WTC11 (cell line): ENCODE results near the gene KATNBL1.

ENCODE experiments used
- ELF4 ChIP-seq: sonication (generic); formaldehyde crosslinking; IDR thresholded peaks from 2 replicates; pipeline ENCODE4 v1.8.1; 2022; ENCODE audit warnings: low read depth, mild to moderate bottlenecking, moderate library complexity, missing genetic modification reagents
- ETV6 ChIP-seq: sonication (generic); formaldehyde crosslinking; IDR thresholded peaks from 2 replicates; pipeline ENCODE4 v1.8.1; 2022; ENCODE audit warnings: mild to moderate bottlenecking, missing genetic modification reagents
- FOXK1 ChIP-seq: sonication (generic); formaldehyde crosslinking; IDR thresholded peaks from 2 replicates; pipeline ENCODE4 v1.8.0; 2022; ENCODE audit warnings: mild to moderate bottlenecking, moderate library complexity, missing genetic modification reagents
- IRF2 ChIP-seq: sonication (generic); formaldehyde crosslinking; IDR thresholded peaks from 2 replicates; pipeline ENCODE4 v1.8.0; 2022; ENCODE audit warnings: low read depth, missing genetic modification reagents, borderline replicate concordance
- TCF7 ChIP-seq: sonication (generic); formaldehyde crosslinking; IDR thresholded peaks from 2 replicates; pipeline ENCODE4 v1.8.0; 2022; ENCODE audit warnings: mild to moderate bottlenecking, low read depth, missing genetic modification reagents, moderate library complexity
- TEAD1 ChIP-seq: sonication (generic); formaldehyde crosslinking; IDR thresholded peaks from 2 replicates; pipeline ENCODE4 v1.8.0; 2022; ENCODE audit warnings: mild to moderate bottlenecking, missing genetic modification reagents
- USF2 ChIP-seq: sonication (generic); formaldehyde crosslinking; IDR thresholded peaks from 2 replicates; pipeline ENCODE4 v1.8.1; 2023; ENCODE audit warnings: mild to moderate bottlenecking, missing genetic modification reagents, moderate library complexity
- ZBTB43 ChIP-seq: sonication (generic); formaldehyde crosslinking; IDR thresholded peaks from 2 replicates; pipeline ENCODE4 v1.8.1; 2023; ENCODE audit warnings: mild to moderate bottlenecking, missing genetic modification reagents
- ZNF281 ChIP-seq: sonication (generic); formaldehyde crosslinking; IDR thresholded peaks from 2 replicates; pipeline ENCODE4 v1.8.0; 2023; ENCODE audit warnings: mild to moderate bottlenecking, missing genetic modification reagents
- TF ChIP-seq, protein P1 (sequence below): fragments of 200-600 bp; IDR thresholded peaks from 2 replicates; pipeline ENCODE4 v1.8.0; 2022; ENCODE audit warnings: antibody characterized with exemption
- TF ChIP-seq, protein P2 (sequence below): sonication (generic); formaldehyde crosslinking; conservative IDR thresholded peaks from 2 replicates; pipeline ENCODE4 v1.8.1; 2022; ENCODE audit warnings: mild to moderate bottlenecking, missing genetic modification reagents

GRCh38 chr15:34258151-34258550, 48.3 kb upstream of the KATNBL1 start:
- TF ChIP-seq, protein P1, sequence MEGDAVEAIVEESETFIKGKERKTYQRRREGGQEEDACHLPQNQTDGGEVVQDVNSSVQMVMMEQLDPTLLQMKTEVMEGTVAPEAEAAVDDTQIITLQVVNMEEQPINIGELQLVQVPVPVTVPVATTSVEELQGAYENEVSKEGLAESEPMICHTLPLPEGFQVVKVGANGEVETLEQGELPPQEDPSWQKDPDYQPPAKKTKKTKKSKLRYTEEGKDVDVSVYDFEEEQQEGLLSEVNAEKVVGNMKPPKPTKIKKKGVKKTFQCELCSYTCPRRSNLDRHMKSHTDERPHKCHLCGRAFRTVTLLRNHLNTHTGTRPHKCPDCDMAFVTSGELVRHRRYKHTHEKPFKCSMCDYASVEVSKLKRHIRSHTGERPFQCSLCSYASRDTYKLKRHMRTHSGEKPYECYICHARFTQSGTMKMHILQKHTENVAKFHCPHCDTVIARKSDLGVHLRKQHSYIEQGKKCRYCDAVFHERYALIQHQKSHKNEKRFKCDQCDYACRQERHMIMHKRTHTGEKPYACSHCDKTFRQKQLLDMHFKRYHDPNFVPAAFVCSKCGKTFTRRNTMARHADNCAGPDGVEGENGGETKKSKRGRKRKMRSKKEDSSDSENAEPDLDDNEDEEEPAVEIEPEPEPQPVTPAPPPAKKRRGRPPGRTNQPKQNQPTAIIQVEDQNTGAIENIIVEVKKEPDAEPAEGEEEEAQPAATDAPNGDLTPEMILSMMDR, result no peak
- TF ChIP-seq TCF7 (no peak), USF2 (CRISPR knock-in tag) (no peak), TEAD1 (CRISPR knock-in tag) (no peak), ZNF281 (no peak), IRF2 (CRISPR knock-in tag) (no peak), ZBTB43 (CRISPR knock-in tag) (no peak), ELF4 (CRISPR knock-in tag) (no peak), ETV6 (CRISPR knock-in tag) (no peak), FOXK1 (CRISPR knock-in tag) (no peak)
- TF ChIP-seq, protein P2, sequence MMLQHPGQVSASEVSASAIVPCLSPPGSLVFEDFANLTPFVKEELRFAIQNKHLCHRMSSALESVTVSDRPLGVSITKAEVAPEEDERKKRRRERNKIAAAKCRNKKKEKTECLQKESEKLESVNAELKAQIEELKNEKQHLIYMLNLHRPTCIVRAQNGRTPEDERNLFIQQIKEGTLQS, result no peak
